GM12801 (cell line): ENCODE data around the gene MTUS2.

Source experiments
- CTCF ChIP-seq: IDR thresholded peaks from one replicate; pipeline ENCODE4 v1.5.1; 2011; ENCODE audit warnings: control low read depth; ENCODE audit not compliant: insufficient read length; ENCODE audit errors: extremely low read depth

The MTUS2 gene

GRCh38 chr13:28819046-28819730 is 951 bp upstream of the MTUS2 start:
- no peak for TF ChIP-seq CTCF

GRCh38 chr13:28819735-28820098 is 422 bp upstream of the MTUS2 start:
- no peak for TF ChIP-seq CTCF

- TF ChIP-seq CTCF, result no peak
These were observed 2.0 kb downstream of the MTUS2 start for GRCh38 chr13:28822151-28822550.

GRCh38 chr13:28822801-28823200 is 2.7 kb downstream of the MTUS2 start:
- no peak for TF ChIP-seq CTCF

- no peak for TF ChIP-seq CTCF
These were observed 5.2 kb downstream of the MTUS2 start for GRCh38 chr13:28825379-28825778.

- no peak for TF ChIP-seq CTCF
These were observed 6.2 kb downstream of the MTUS2 start for GRCh38 chr13:28826368-28826767.

GRCh38 chr13:28830580-28830979 is 10.4 kb downstream of the MTUS2 start:
- TF ChIP-seq CTCF, result no peak
